OCI-M2 (cell line): Measurements from ENCODE around the gene KIF7.
"Not testable (repeated sequence)": the region's sequence is repeated elsewhere in the genome, so short reads cannot be mapped to it uniquely, and the experiment has no call there.

Experiments
- DNase-seq: peaks from one replicate; lab custom pipeline; 2025; ENCODE audit not compliant: unreplicated experiment; lab: John Stamatoyannopoulos, UW

Gene KIF7

DNA sequence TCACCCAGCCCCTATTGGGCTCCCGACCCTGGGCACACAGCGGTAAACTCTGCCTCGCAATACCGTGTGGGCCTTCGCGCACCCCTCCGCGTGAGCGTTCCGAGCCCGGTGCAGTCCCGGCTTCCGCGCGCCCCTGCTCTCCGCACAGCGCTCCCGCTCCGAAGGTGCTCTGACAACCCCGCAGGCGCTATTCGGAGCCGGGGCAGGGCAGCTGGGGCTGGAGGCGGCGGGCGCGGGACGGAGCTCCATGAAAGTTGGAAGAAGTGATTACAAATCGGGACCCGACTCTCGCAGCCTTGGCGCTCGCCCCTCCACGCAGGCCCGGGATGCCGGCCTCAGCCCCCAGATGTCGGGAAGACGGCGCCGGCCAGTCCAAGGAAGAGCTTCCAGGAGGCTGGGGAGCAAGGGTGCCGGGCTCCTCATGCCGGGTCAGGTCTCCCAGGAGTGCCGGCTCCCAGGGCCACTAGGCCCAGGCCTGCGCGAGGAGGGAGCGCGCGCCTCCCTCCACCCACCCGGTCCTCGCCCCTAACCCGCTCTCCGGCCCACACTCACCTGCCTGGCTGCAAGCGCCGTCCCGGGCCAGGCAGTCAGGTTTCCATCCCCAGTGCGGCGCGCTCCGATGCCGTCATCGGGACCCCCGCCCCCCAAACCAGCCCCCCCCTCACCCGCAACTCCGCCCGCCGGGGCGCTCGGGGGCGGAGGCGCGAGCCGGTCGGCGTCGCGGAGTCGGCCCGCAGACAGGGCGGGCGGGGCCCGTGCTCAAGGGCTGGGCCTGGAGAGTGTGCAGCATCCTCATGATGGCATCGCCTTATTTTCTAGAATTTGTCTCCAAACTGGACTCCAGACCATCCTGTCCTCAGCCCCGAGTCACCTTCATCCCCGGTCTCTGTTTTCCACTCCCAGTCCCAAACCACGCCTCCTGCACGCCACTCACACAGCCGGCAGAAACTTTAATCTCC, at the start of gene KIF7:
Gene KIF7 (minus strand): TSS at position 621 of the 959 bp plus-strand sequence. CDS start 2,537 bp downstream, outside the sequence.
- DNase-seq, result no peak

DNA sequence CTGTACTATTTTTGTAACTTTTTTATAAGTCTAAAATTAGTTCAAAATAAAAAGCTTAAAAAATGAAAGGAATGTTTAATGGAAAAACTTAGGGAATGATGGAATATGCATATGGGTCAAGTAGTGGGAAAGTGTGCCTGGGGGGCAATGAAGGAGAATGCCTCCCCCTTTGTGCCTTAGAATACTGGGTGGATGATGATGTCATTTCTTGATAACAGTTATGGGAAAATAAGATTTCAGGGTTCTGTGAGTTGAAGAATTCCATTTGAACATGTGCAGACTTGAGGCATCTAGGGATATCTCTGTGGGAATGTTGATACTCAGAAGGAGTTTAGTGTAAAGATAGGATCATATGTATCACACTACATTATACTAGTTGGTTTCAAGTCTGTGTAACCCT, 49.1 kb upstream of the KIF7 start:
- no peak for DNase-seq

GRCh38 chr15:89695198-89695597, 39.9 kb upstream of the KIF7 start:
- DNase-seq, result no peak

DNA sequence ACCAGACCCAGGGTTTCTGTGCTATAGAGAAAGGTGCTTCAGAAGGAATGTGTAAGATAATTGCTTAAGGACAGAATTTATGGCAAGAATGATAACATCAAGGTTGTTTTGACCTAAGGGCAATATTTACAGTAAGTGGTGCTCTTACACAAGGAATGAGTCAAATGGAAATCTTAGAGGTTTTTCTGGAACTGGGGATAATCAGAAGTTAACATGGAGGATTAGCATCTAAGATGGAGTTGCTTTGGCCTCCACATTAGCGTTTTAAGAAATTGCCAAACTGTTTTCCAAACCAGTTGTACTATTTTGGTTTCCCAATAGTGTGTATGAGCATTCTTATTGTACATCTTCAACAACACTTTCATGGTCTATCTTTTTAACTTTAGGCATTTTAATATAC, 38.4 kb upstream of the KIF7 start:
- no peak for DNase-seq

DNA sequence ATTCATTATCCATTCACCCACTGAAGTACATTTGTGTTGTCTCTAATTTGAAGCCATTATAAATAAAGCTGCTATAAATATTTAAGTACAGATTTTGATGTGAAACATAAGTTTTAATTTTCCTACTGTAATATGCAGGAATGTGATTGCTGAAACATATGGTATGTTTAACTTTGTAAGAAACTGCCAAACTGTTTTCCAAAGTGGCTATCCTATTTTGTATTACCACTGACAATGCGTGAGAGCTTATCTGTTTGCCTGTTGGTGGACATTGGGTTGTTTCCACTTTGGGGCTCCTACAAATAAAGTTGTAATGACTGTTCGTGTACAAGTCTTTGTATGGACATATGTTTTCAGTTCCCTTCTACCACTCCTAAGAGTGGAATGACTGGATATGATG, 37.8 kb upstream of the KIF7 start:
- DNase-seq, result no peak

DNA sequence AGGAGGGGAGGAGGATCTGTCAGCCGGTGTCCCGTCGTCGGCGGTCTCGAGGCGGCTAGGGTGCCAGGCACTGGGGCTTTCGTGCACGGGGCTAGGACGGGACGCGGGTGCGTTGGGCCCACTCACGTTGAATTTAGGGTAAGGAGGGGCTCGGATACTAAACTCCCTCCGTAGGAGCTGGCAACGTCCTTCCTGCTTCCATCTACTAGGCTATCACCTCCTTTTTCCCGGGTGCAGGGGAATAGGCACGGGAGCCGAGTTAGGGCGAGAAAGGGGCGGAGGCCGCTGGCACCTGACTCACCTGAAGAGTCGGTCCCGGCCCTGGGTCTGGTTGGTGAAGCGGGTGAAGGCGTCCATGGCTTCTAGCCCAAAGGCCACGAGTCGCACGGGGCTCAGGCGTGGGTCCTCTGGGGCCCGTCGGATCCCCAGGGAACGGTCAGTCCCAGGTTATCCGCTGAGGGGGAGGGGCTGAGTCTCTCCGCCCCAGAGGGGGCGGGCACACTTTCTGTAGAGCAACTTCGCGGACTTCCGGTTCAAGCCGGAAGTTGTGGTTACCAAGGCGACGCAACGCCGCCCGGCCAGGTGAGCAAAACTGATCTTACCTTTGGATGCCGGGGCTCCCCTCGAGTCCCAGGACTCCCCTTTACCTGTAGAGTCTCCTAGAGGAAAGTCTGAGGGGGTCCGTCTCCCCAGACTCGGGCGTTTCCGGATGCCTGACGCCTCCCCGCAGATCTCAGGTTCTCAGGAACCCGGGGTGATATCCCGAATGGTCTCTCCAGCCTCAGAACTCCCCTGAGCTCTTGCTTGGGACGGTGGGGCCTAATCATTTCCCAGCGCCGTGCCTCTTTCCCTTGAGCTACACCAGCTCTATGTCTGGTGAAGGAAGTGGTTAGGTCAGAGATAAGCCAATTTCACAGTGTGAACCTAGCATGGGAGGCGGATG, 35.3 kb upstream of the KIF7 start, which contains the start of the genes PEX11A and WDR93:
Gene PEX11A (minus strand): TSS at position 479 of the 943 bp plus-strand sequence. CDS start 122 bp downstream, at position 357.
Gene WDR93 (plus strand): TSS at position 536 of the 943 bp plus-strand sequence. CDS start 10,936 bp downstream, outside the sequence.
- no peak for DNase-seq

GRCh38 chr15:89689930-89690275, 34.6 kb upstream of the KIF7 start:
- DNase-seq, result not testable (repeated sequence)

- DNase-seq, result no peak
Measured at GRCh38 chr15:89686522-89686921, 31.3 kb upstream of the KIF7 start.

GRCh38 chr15:89685995-89686394, 30.7 kb upstream of the KIF7 start:
- no peak for DNase-seq

DNA sequence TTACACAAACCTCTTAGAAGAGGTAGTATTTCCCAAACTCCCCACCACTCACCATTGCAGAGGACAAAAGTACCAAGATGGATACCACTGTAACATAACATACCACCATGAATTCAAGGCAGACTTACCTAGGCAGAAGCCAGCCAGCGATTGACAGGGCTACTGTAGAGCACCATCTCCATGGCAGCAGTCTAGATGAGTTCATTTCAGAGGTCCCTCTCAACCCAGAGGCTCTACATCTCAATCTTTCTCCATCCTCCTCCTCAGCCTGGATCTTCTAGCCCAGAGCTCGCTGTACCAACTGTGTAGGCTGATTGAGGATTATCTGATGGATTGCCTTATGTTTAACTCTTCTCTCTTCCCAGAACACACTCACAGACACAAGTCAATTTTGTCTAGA, 25.9 kb upstream of the KIF7 start:
- no peak for DNase-seq

- no peak for DNase-seq
Measured at GRCh38 chr15:89680282-89680873, 25.1 kb upstream of the KIF7 start.

- DNase-seq, result no peak
Measured at GRCh38 chr15:89679212-89679611, 23.9 kb upstream of the KIF7 start, which contains the start of gene PLIN1. Gene PLIN1, minus strand, starts transcription at chr15:89679367. Its CDS starts 1,878 bp downstream, at chr15:89677489.

DNA sequence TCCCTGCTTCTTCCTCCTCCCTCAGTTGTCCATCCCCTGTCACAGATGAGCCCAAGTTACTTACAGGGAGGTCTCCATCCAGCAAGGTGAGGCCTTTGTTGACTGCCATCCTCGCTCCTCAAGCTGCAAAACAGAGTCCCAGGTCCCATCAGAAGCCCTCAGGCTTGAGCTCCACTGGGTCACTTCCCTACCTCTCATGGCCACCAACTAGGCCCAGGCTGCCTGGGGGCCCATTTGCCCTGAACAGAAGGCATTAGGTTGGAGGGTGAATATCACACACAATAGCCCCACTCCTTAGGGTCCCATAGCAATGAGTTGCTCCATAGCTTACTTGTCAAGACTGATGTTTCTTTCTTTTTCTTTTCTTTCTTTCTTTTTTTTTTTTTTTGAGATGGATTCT, 22.1 kb upstream of the KIF7 start:
- no peak for DNase-seq

- DNase-seq, result no peak
Measured at GRCh38 chr15:89675606-89676005, 20.3 kb upstream of the KIF7 start.

DNA sequence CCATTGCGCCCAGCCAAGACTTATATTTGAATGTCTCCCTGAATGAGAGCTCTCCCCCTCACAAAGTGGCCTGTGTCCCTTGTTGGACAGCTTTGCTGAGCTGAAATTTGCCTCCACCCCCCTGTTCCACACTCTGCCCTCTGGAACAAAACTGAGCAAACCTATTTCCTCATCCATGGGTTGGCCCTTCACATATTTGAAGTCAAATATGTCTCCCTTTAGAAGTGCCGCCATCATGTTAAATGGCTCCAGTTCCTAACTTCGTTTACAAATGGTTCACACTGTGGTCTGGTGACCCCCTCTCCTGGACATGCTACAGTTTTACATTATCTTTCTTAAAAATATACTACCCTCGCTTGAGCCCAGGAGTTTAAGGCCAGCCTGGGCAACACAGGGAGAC, 19.3 kb upstream of the KIF7 start:
- no peak for DNase-seq

GRCh38 chr15:89673165-89673512, 17.9 kb upstream of the KIF7 start:
- no peak for DNase-seq

- no peak for DNase-seq
Measured at GRCh38 chr15:89672221-89673164, 17.2 kb upstream of the KIF7 start.

GRCh38 chr15:89671687-89672086, 16.4 kb upstream of the KIF7 start:
- DNase-seq, result no peak

- no peak for DNase-seq
Measured at GRCh38 chr15:89670971-89671560, 15.8 kb upstream of the KIF7 start.

DNA sequence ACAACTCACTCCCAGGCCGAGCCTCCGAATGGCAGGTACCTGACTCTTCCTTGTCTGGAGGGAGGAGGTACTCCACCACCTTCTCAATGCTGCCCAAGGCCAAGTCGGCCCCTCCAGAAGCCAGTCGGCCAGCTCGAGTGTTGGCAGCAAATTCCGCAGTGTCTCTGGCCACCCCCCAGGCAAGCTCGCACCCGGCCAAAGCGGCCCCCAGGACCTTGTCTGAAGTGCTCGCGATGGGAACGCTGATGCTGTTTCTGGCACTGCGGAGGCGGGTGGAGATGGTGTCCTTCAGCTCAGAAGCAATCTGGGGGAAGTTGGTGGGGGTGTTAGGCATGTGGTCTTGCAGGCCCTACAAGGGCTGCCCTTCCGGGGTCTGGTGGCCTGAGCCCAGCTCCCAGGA, 14.7 kb upstream of the KIF7 start:
- no peak for DNase-seq
